ENCODE data around the gene RBM4B.

The RBM4B gene

DNA sequence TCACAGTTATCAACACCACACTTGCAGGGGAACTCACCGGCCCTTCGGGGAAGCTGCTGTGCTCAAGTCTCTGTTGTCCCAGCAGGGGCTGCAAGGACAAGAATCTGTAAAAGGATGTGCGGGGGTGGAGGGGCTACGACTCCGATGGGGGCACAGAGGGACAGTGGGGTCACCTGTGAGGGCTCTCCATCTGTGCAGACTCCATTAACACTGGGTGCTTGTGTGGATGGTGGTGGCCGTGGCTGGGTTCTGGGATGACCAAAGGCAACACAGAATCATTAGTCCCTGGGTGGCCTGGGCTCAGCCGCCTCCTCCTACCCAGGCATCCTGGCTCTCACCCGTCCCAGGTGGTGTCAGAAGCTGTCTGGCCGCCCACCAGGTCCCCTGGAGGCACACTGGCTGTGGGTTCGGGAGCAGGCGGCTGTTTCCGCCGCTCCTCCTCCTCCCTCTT is 10.2 kb upstream of the RBM4B start:
- no peaks in the 10 kb centered on the region for H3K4me1 ChIP-seq (ENCODE audit: low read length)
- H3K79me2 ChIP-seq (ENCODE audit: low read length): no peaks in the 10 kb centered on the region
- DNase-seq: no peak
- no peak overlapping the region for H3K4me3 ChIP-seq (ENCODE audit: low read length)
- no peak overlapping the region for H3K4me2 ChIP-seq (ENCODE audit: low read depth, low read length)
- no peak overlapping the region for H2AFZ ChIP-seq (ENCODE audit: low read length)
- no peaks in the 10 kb centered on the region for H4K20me1 ChIP-seq (ENCODE audit: insufficient read depth, low read length)
- H3K9me2 ChIP-seq (replicated peaks; ENCODE audit: insufficient read depth, low read length): no peaks in the 10 kb centered on the region
- H3F3A ChIP-seq (ENCODE audit: insufficient read depth, low read length): no peaks in the 10 kb centered on the region
- H3K27ac ChIP-seq (ENCODE audit: low read length): no peak overlapping the region
- H3K9ac ChIP-seq (ENCODE audit: low read length): no peak overlapping the region
- no peaks in the 10 kb centered on the region for H3K9me3 ChIP-seq (replicated peaks; ENCODE audit: insufficient read depth, low read length)
- no peaks in the 10 kb centered on the region for H3K36me3 ChIP-seq (replicated peaks; ENCODE audit: insufficient read depth, low read length)
- TF ChIP-seq EZH2phosphoT487 (IDR thresholded peaks at IDR 0.05; ENCODE audit: low read length) (no peak), EZH2 (optimal IDR thresholded peaks at IDR 0.05; ENCODE audit: low read depth, low read length) (no peak)
- TF ChIP-seq, protein P1, sequence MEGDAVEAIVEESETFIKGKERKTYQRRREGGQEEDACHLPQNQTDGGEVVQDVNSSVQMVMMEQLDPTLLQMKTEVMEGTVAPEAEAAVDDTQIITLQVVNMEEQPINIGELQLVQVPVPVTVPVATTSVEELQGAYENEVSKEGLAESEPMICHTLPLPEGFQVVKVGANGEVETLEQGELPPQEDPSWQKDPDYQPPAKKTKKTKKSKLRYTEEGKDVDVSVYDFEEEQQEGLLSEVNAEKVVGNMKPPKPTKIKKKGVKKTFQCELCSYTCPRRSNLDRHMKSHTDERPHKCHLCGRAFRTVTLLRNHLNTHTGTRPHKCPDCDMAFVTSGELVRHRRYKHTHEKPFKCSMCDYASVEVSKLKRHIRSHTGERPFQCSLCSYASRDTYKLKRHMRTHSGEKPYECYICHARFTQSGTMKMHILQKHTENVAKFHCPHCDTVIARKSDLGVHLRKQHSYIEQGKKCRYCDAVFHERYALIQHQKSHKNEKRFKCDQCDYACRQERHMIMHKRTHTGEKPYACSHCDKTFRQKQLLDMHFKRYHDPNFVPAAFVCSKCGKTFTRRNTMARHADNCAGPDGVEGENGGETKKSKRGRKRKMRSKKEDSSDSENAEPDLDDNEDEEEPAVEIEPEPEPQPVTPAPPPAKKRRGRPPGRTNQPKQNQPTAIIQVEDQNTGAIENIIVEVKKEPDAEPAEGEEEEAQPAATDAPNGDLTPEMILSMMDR (IDR thresholded peaks at IDR 0.05; ENCODE audit: low read length): no peak
- H3K27me3 ChIP-seq (replicated peaks; ENCODE audit: insufficient read depth, low read length): no peaks in the 10 kb centered on the region

DNA sequence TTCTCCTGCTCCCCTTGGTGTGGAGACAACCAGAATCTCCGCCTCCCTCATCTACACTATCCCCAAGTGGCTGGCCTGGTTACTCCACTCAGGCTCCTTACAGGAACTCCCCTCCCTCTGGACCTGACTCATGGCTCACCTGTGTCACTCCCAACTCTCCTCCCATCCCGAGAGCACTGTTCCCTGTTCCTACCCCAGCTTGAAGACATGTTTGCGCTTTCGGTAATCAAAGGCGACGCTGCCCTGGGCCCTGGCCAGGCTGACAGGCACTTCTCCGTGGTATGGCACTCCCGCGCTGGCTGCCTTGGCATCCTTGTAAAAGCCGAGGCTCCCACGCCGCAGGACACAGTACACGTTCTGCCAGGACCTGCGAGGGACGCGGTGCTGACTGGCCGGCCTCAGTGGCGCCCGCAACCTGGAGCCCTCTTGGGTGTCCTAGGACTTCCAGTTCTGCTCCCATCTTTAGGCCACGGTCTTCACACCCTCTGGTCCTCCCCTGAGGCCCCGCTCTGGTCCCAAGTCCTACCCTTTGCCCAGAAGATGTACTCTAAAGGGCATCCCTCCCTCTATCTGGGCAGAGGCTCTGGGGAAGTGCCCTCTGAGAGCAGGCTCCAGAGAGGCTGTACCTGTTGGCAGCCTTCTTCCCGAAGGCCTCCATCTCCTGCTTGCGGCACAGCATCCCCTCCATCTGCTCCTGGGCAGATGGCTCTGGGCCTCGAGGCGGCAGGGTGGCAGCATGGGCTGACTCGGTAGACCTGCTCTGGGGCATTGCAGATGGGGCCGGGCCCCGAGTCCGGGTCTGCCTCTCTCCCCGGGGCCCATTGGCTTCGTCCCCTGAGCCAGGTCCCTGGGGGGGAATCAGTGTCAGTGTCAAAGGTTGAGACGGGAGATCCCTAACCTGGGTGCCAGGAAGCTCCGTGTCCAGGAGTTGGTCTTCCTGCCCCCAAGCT is 9.4 kb upstream of the RBM4B start:
- Histone ChIP-seq H3K4me2 (ENCODE audit: low read depth, low read length) (no peak overlapping the region), H3K4me3 (ENCODE audit: low read length) (no peak overlapping the region), H3K9me3 (replicated peaks; ENCODE audit: insufficient read depth, low read length) (no peaks in the 10 kb centered on the region), H3F3A (ENCODE audit: insufficient read depth, low read length) (no peaks in the 10 kb centered on the region), H3K9ac (ENCODE audit: low read length) (no peak overlapping the region), H2AFZ (ENCODE audit: low read length) (no peak overlapping the region), H3K27me3 (replicated peaks; ENCODE audit: insufficient read depth, low read length) (no peaks in the 10 kb centered on the region), H3K4me1 (ENCODE audit: low read length) (no peaks in the 10 kb centered on the region), H3K9me2 (replicated peaks; ENCODE audit: insufficient read depth, low read length) (no peaks in the 10 kb centered on the region), H3K79me2 (ENCODE audit: low read length) (no peaks in the 10 kb centered on the region), H3K36me3 (replicated peaks; ENCODE audit: insufficient read depth, low read length) (no peaks in the 10 kb centered on the region), H4K20me1 (ENCODE audit: insufficient read depth, low read length) (no peaks in the 10 kb centered on the region), H3K27ac (ENCODE audit: low read length) (no peak overlapping the region)
- DNase-seq: no peak
- TF ChIP-seq EZH2phosphoT487 (IDR thresholded peaks at IDR 0.05; ENCODE audit: low read length): no peak
- no peak for TF ChIP-seq EZH2 (optimal IDR thresholded peaks at IDR 0.05; ENCODE audit: low read depth, low read length)
- TF ChIP-seq, protein P1 (IDR thresholded peaks at IDR 0.05; ENCODE audit: low read length): no peak

DNA sequence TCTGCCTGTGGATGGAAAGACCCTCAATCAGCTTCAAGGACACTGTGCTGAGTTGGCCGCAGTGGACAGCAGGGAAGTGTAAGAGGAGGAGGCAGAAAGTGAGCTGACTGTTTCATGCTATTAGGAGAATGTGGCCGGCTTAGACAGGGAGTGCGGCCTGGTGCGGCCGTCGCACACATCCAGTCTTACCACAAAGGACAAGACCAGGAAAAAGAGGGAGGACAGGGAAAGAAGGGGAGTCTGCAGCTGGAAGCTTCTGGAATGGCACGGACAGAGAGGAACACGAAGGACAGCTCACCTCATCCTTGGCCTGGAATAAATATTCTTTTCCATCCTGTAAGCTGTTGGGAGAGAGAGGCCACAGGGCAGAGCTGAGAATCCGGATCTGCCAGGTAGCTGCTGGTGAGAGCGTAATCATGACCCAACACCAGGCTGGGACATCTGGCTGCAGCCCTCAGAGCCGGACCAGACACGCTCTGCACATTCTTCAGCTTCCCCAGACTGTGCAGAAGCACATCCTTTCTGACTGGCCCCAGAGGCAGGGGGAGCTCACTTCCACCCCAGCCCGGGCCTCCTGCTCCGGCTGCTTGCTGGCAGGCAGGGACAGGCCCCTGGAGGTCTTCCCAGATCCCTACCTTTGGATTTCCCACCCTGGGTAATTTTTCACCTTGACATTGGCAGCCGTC is 8.6 kb upstream of the RBM4B start:
- H3K36me3 ChIP-seq (replicated peaks; ENCODE audit: insufficient read depth, low read length): no peaks in the 10 kb centered on the region
- DNase-seq: no peak
- no peaks in the 10 kb centered on the region for H3K9me2 ChIP-seq (replicated peaks; ENCODE audit: insufficient read depth, low read length)
- no peaks in the 10 kb centered on the region for H4K20me1 ChIP-seq (ENCODE audit: insufficient read depth, low read length)
- no peaks in the 10 kb centered on the region for H3K27me3 ChIP-seq (replicated peaks; ENCODE audit: insufficient read depth, low read length)
- TF ChIP-seq EZH2 (optimal IDR thresholded peaks at IDR 0.05; ENCODE audit: low read depth, low read length): no peak
- TF ChIP-seq EZH2phosphoT487 (IDR thresholded peaks at IDR 0.05; ENCODE audit: low read length): no peak
- TF ChIP-seq, protein P1 (IDR thresholded peaks at IDR 0.05; ENCODE audit: low read length): no peak
- H3K4me1 ChIP-seq (ENCODE audit: low read length): no peaks in the 10 kb centered on the region
- H3F3A ChIP-seq (ENCODE audit: insufficient read depth, low read length): no peaks in the 10 kb centered on the region
- no peak overlapping the region for H3K9ac ChIP-seq (ENCODE audit: low read length)
- no peak overlapping the region for H3K27ac ChIP-seq (ENCODE audit: low read length)
- H3K4me3 ChIP-seq (ENCODE audit: low read length): no peak overlapping the region
- H3K9me3 ChIP-seq (replicated peaks; ENCODE audit: insufficient read depth, low read length): no peaks in the 10 kb centered on the region
- no peak overlapping the region for H3K4me2 ChIP-seq (ENCODE audit: low read depth, low read length)
- no peak overlapping the region for H2AFZ ChIP-seq (ENCODE audit: low read length)
- H3K79me2 ChIP-seq (ENCODE audit: low read length): no peaks in the 10 kb centered on the region
